Fibroblast of skin of right quadriceps (primary cell): ENCODE data around the gene COASY.
"Not testable (repeated sequence)": the region's sequence is repeated elsewhere in the genome, so short reads cannot be mapped to it uniquely, and the experiment has no call there.

Experiments used
- DNase-seq: peaks from one replicate; pipeline ENCODE4 v3.0.0-alpha.2; 2013

The COASY gene

GRCh38 chr17:42553161-42553818 lies 8.7 kb upstream of the COASY start:
- DNase-seq = no peak

DNA sequence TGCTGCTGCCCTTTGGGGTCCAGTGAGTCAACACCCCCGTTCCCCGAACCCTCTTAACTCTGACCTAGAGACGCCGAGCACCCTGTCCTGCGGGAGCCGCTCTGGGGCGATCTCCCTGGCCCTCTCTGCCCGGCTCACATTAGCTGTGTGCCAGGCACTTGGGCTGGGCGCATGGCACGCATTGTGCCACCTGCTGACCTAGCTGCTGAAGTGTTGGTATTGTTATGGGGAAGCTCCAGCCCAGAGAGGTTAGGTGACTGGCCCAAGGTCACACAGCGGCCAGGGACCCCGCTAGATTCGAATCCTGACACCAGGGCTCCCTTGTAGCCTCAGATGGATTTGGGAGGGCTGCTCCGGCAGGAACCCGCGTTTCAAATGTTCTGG lies 8.1 kb upstream of the COASY start:
- DNase-seq = no peak

GRCh38 chr17:42554250-42555121 lies 7.5 kb upstream of the COASY start:
- DNase-seq = peak; percentile 82

GRCh38 chr17:42555122-42555622 lies 6.8 kb upstream of the COASY start:
- no peak for DNase-seq

DNA sequence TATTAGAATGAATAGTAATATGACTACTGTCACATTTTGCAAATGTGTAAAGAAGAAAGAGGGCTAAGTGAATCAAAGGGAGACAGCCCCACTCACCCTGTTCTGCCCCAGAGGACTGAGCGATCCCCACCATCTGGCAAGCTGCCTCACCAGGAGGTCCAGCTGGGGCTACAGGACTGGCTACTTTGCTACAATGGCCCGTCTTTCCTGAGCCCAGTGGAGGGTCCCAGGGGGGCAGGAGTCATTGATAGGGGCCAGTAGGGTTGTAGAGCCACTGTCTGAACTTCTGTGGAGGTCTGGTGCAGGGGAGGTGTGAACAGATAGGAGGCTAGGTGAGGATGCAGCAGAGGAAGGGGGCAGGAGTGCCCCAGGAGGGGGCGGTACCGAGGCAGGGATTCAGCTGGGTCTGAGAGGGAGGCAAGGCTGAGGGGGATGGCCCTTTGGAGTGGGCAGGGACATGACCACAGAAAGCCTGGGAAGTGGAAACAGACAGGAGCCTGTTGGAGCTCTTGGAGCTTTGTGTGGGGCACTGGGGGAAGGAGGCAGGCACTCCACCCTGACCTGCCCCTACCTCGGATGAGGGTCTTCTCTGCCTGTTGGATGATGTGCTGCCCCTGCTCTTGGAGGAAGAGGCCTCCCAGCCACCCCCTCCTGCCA lies 5.9 kb upstream of the COASY start:
- DNase-seq = not testable (repeated sequence)

- DNase-seq = no peak
Observed at GRCh38 chr17:42559075-42559474, 2.9 kb upstream of the COASY start.

GRCh38 chr17:42560246-42560645 lies 1.7 kb upstream of the COASY start:
- no peak for DNase-seq

DNA sequence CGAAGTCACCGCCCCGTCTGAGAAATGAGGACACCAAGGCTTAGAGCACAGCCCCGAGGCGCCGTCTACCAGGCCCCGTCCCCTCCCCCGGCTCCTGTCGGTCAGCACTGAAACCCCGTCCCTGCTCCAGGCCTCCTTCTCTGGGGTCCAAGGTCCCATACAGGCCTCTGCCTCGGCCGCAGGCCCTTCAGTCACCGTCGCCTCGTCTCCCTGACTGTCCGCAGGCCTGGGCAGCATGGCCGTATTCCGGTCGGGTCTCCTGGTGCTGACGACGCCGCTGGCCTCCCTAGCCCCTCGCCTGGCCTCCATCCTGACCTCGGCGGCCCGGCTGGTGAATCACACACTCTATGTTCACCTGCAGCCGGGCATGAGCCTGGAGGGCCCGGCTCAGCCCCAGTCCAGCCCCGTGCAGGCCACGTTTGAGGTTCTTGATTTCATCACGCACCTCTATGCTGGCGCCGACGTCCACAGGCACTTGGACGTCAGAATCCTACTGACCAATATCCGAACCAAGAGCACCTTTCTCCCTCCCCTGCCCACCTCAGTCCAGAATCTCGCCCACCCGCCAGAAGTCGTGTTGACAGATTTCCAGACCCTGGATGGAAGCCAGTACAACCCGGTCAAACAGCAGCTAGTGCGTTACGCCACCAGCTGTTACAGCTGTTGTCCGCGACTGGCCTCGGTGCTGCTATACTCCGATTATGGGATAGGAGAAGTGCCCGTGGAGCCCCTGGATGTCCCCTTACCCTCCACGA lies 617 bp downstream of the COASY start:
- DNase-seq = no peak

- DNase-seq = no peak
Observed at GRCh38 chr17:42563143-42563509, 1.2 kb downstream of the COASY start.

- no peak for DNase-seq
Observed at GRCh38 chr17:42563543-42563942, 1.6 kb downstream of the COASY start.

DNA sequence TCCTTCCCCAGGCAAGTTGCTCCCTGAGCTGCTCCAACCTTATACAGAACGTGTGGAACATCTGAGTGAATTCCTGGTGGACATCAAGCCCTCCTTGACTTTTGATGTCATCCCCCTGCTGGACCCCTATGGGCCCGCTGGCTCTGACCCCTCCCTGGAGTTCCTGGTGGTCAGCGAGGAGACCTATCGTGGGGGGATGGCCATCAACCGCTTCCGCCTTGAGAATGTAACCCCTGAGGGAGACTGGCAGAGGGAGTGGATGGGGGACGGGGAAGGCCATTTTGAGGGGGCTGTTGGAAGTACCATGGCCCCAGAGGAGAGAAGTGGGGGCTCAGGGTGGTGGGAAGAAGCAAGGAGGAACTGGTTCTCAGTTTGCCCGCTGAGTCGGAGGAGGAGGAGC lies 2.0 kb downstream of the COASY start:
- DNase-seq = no peak

DNA sequence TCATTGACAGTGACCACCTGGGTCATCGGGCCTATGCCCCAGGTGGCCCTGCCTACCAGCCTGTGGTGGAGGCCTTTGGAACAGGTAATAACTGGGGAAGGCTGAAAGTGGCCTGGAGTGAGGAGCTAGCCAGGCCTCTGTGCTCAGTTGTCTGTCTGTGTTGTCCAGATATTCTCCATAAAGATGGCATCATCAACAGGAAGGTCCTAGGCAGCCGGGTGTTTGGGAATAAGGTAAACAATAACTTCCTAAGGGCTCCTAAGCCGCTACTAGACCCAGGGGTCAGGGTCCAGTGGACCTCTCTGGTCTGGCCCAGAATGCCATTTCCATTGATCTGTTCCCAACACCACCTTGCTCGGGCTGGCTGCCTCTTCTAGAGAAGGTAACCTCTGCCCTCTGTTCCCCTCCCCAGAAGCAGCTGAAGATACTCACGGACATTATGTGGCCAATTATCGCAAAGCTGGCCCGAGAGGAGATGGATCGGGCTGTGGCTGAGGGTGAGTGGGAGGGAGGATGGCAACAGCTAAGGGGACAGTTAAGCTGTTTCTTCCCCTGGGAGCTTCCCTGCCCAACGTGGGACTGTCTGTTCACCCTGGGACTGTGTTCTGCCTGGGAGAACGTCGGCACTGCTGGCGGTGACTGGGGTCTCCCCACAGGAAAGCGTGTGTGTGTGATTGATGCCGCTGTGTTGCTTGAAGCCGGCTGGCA lies 3.0 kb downstream of the COASY start:
- no peak for DNase-seq

DNA sequence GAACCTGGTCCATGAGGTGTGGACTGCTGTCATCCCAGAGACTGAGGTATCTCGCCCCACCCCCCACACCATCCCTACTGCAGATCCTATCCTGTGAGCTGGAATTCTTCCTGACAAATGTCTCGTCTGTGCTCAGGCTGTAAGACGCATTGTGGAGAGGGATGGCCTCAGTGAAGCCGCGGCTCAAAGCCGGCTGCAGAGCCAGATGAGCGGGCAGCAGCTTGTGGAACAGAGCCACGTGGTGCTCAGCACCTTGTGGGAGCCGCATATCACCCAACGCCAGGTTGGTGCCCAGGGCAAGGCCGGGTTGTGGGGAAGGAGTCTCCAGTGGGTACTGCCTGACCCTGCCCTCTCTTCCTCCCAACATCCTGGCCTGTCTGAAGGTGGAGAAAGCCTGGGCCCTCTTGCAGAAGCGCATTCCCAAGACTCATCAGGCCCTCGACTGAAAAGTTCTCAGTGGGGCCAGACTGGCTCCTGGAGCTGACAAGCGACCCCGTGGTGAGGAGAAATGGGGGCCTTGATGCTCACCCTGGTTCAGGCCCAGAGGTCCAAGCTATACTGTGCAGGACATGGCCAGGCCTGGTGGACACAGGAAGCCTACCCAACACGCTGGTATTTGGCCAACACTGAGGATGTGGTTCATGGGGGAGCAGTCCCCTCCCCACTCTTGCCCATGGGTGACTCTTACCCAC lies 3.7 kb downstream of the COASY start:
- no peak for DNase-seq

DNA sequence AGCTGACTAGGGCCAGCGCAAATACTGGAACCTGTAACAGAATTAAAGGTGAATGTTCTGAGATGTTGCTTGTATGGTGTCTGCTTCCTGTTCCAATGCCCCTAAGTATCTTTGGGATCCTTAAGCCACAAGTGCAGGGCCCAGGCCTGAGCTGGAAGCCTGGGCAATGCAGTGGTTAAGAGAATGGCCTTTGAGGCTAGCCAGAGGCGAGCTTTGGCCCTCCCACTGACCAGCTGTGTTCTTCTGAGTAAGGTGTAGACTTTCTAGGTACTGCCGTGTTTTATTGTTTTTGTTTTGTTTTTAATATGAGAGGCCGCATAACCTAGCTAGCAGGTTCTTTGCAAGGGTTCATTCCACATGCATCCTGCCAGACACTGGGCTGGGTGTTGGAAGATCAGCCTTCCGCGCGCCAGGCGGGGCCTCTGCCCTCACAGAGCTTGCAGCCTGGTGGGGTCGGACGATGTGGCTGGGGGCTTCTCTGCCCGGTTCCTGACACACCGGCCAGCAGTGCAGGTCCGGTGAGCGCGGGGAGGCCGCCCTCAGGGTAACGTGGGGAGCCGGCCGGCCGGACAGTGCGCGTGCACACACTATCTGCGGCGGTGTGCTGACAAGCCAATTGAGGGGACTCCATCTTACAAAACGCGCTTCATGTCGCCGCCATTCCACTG lies 4.4 kb downstream of the COASY start:
- no peak for DNase-seq

GRCh38 chr17:42566883-42567573 lies 5.1 kb downstream of the COASY start, which contains the start of gene MLX:
MLX (plus strand) TSS chr17:42567100; CDS start chr17:42567125, 25 bp downstream.
- peak; percentile 89 for DNase-seq

DNA sequence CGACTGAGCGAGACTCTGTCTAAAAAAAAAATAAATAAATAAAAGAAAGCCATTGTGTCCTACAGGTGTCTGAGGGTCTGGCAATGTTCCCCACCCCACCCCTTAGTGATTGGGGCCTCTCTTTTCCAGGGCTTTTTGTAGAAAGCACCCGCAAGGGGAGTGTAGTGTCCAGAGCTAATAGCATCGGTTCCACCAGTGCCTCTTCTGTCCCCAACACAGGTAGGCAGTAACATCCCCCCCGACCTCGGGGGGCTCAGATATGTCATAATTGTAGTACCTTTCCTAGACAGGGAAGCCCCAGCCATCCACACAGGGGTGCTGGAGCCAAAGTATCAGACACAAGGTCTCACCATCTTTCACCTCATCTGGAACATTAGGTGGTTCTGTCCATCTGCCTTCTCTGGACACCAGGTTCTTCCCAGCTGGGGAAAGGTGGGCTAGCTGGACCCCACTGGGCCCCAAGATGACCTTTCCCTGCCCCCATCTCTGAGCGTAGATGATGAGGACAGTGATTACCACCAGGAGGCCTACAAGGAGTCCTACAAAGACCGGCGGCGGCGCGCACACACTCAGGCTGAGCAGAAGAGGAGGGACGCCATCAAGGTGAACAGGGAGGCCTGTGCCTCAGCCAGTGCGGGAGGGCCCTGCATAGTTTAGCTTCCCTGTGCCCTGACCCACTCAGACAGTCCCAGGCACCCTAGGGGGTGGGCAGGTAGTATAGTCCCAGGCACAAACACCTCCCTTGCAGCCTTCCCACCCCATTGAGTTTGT lies 6.6 kb downstream of the COASY start:
- no peak for DNase-seq

DNA sequence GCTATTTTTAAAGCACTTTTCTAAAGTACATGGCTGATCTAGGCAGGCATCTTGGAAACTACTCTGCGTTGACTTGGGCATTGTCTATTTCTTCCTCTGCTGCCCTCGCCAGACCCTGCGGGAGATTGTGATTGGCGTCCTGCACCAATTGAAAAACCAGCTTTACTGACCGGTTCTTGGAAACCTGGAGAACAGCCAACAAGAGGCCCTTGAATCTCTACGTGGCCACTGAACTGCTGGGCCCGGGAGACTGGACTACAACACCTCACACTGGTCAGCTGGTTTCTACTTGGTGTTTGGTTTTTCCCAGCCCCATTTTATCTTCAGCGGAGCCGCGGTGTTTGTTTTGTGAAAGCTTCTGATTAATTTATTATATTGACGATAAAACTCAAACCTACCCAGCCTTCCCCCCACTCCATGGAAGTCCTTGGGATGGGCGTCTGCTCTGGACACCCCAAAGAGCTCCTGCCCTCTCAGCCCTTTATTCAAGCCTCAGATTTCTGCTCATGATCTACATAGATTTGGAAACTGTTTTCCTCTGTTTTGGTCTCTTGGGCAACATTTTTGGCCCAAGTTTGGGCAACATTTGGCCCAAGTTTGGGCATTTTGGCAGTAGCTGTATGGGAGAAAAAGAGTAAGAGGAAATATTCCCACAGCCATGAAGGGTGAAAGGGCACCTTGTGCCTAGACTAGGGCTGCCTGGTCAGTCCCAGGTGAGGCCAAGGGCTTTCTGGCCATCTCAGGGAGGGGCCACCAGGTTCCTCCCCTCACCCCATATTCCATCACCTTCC lies 9.7 kb downstream of the COASY start:
- DNase-seq = no peak

GRCh38 chr17:42573095-42573494 lies 11.1 kb downstream of the COASY start:
- no peak for DNase-seq

- DNase-seq = no peak
Observed at GRCh38 chr17:42574463-42574862, 12.5 kb downstream of the COASY start.
